GM10266 (cell line): Measurements from ENCODE around the gene CDH9.

ENCODE experiments used
- DNase-seq: peaks from one replicate; pipeline ENCODE4 v3.0.0; 2012; ENCODE audit errors: extremely low spot score
- TF ChIP-seq, protein P1 (sequence below): IDR thresholded peaks from 2 replicates; pipeline ENCODE4 v1.5.1; 2012; ENCODE audit warnings: mild to moderate bottlenecking, low read depth; ENCODE audit not compliant: control insufficient read depth, insufficient read depth; ENCODE audit errors: missing control alignments

Gene CDH9

DNA sequence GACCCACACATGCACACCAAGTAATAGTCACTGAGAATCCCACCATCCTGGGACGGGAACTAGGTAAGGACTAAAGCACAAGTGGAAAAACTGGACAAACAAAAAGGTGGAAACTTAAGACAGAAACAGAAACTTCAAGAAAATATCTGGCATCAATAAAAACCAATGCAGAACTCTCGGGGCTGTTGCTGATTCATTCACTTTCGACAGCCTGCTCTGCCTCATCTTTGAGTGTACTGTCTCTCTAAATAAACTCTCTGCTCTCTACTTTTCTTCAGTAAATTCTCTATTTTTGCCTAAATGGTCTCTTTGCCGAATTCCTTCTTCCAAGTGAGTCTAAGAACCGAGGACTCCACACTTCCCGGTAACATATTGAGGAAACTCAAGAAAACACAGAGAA is 116.9 kb downstream of the CDH9 start:
- TF ChIP-seq, protein P1, sequence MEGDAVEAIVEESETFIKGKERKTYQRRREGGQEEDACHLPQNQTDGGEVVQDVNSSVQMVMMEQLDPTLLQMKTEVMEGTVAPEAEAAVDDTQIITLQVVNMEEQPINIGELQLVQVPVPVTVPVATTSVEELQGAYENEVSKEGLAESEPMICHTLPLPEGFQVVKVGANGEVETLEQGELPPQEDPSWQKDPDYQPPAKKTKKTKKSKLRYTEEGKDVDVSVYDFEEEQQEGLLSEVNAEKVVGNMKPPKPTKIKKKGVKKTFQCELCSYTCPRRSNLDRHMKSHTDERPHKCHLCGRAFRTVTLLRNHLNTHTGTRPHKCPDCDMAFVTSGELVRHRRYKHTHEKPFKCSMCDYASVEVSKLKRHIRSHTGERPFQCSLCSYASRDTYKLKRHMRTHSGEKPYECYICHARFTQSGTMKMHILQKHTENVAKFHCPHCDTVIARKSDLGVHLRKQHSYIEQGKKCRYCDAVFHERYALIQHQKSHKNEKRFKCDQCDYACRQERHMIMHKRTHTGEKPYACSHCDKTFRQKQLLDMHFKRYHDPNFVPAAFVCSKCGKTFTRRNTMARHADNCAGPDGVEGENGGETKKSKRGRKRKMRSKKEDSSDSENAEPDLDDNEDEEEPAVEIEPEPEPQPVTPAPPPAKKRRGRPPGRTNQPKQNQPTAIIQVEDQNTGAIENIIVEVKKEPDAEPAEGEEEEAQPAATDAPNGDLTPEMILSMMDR = no peak
- no peak for DNase-seq

DNA sequence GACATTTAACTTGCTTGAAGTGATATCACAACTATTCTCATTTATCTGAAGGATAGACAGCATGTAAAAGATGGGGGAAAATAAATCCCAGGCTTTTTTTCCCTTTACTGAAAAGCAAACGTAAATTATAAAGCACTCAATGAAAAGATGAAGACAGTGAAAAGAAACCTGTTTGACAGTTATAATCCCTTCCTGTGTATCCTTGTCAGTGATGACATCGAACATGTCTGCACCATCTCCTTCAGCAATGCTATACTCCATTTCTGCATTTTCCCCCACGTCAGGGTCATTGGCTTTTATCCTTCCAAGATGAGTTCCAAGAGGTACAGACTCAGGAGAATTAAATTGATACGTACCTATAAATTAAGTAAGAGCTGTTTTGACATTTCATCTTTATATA is 134.9 kb downstream of the CDH9 start:
- TF ChIP-seq, protein P1 = no peak
- no peak for DNase-seq

DNA sequence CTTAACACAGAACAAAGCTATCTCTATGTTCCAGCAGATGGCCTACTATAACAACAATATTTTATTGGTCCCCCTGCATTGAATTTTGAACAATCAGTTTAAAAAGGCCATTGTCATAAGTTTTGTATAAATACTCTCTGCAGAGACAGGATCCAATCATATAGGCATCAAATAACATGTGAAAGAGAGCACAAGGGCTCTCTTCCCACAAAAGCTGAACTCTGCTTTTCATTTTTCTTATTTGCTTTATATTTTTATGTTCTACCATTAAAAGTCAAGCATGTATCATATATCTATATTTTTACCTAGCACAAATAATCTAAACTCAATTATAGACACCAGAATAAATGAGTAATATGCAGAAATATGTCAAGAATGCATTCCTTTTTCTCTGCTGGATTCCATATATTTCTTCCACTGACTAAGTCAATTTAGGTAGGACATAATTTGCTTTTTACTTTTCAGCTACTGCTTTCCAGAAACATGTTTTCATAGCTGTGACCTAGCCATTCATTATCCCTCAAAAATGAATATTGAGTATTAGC is 143.6 kb downstream of the CDH9 start:
- TF ChIP-seq, protein P1 = no peak
- DNase-seq = no peak

DNA sequence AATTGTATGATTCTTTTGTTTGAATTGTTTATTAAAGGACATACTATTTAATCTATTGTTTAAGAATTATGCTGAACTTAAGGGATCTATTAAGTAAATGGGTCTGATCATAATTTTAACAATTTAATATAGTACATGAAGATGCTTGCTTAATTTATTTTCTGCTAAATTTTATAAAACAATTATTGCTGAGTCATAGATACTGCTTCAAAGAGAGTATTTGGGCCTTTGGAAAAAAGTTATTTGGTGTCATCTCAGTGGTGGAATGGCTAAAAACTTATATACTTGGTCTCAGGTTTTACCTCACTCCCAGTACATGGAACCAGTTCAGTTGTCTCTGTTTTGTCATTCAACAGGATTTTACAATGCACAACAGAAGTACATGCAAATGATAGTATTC is 145.3 kb downstream of the CDH9 start:
- TF ChIP-seq, protein P1 = no peak
- DNase-seq = no peak

DNA sequence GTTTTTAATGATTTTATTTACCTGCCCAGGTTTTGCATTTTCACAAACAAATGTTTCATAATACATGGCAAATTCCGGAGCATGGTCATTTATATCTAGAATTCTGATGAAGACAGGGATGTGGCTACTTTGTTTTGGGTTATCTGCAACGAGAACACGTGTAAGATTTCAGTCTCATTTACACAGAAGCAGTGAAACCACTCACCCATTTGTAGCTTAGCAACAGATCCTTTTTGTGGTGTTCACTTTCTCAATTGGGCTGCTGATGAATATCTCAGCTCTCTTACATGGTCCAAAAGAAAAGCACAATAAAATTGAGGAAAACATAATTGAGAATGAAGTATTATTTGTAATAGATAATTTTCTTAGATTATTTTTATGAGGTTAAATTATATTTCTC is 148.6 kb downstream of the CDH9 start:
- DNase-seq = no peak
- TF ChIP-seq, protein P1 = no peak

DNA sequence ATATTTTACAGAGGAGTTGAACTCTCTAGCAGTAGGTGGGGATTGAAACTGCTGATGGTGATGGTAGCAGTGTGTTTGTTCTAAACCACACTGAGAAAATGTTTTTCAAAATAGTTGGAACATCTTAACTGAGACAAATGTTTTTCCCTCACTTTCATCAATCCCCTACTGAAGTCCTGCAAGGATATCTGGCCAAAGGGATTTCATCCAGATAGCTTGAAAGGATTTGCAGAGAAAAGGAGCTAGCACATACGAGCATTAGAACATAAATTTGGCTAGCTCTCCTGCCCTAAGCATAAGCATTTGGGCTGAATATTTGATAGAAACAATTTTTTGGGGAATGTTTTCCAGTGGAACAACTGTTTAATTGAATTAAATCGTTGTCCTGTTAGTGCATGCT is 153.9 kb downstream of the CDH9 start:
- TF ChIP-seq, protein P1 = no peak

DNA sequence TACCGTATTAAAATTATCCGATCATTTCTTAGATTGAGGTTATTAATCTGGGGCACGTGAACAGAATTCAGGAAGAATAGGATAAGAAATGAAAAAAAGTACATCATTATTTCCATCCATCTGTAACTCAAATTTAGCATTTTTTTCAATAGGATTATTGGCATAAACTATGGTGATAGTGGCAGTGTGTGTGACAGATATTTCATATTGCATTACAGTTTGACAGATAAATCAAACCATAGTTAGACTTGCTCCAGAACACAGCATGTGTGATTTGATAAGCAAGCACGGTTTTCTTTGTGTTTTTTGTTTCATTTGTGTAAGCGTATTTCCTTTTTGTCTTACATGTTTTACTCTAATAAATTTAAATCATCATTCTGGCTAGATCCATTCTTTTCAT is 155.0 kb downstream of the CDH9 start:
- TF ChIP-seq, protein P1 = no peak
- no peak for DNase-seq

More for the DNA sequence above, 153.9 kb downstream of the CDH9 start:
- no peak for DNase-seq
